GM21825 (cell line): ENCODE measurements around the gene ECPAS.
"Not testable (repeated sequence)": the region's sequence is repeated elsewhere in the genome, so short reads cannot be mapped to it uniquely, and the experiment has no call there.

Source experiments
- ATAC-seq: cut with Tn5 transposase; IDR thresholded peaks from one replicate; pipeline ENCODE4 v1.9.1; 2021; ENCODE audit warnings: mild to moderate bottlenecking, moderate library complexity; ENCODE audit not compliant: unreplicated experiment

The ECPAS gene

GRCh38 chr9:111429175-111429574 lies 55.0 kb downstream of the ECPAS start:
- no peak for ATAC-seq

- ATAC-seq = no peak
Observed at GRCh38 chr9:111427186-111427585, 57.0 kb downstream of the ECPAS start.

- no peak for ATAC-seq
Observed at GRCh38 chr9:111423389-111423788, 60.8 kb downstream of the ECPAS start.

- no peak for ATAC-seq
Observed at GRCh38 chr9:111414406-111414805, 69.8 kb downstream of the ECPAS start.

GRCh38 chr9:111413996-111414395 lies 70.2 kb downstream of the ECPAS start:
- no peak for ATAC-seq

GRCh38 chr9:111412280-111412679 lies 71.9 kb downstream of the ECPAS start:
- ATAC-seq = no peak

- ATAC-seq = no peak
Observed at GRCh38 chr9:111411266-111411665, 72.9 kb downstream of the ECPAS start.

- no peak for ATAC-seq
Observed at GRCh38 chr9:111407813-111408212, 76.4 kb downstream of the ECPAS start.

GRCh38 chr9:111405701-111406100 lies 78.5 kb downstream of the ECPAS start:
- ATAC-seq = no peak

GRCh38 chr9:111401486-111401885 lies 82.7 kb downstream of the ECPAS start:
- not testable (repeated sequence) for ATAC-seq

- no peak for ATAC-seq
Observed at GRCh38 chr9:111400564-111400898, 83.7 kb downstream of the ECPAS start.

- no peak for ATAC-seq
Observed at GRCh38 chr9:111399772-111400563, 84.2 kb downstream of the ECPAS start.

- ATAC-seq = no peak
Observed at GRCh38 chr9:111399211-111399739, 84.9 kb downstream of the ECPAS start.

GRCh38 chr9:111393971-111394370 lies 90.2 kb downstream of the ECPAS start:
- ATAC-seq = no peak

GRCh38 chr9:111389406-111389805 lies 94.8 kb downstream of the ECPAS start:
- no peak for ATAC-seq

- no peak for ATAC-seq
Observed at GRCh38 chr9:111386386-111386785, 97.8 kb downstream of the ECPAS start.

GRCh38 chr9:111381006-111381405 lies 103.2 kb downstream of the ECPAS start:
- ATAC-seq = no peak

- ATAC-seq = no peak
Observed at GRCh38 chr9:111375817-111376564, 108.2 kb downstream of the ECPAS start.

- ATAC-seq = no peak
Observed at GRCh38 chr9:111375062-111375461, 109.1 kb downstream of the ECPAS start.

GRCh38 chr9:111372297-111372696 lies 111.9 kb downstream of the ECPAS start:
- ATAC-seq = no peak

GRCh38 chr9:111366978-111367377 lies 117.2 kb downstream of the ECPAS start:
- no peak for ATAC-seq

GRCh38 chr9:111362526-111362925 lies 121.7 kb downstream of the ECPAS start:
- no peak for ATAC-seq
